DMS53 treated with DMSO at 0.1 percent for 48 hours (cell line): ENCODE measurements around the gene SPDYC.
"Not testable (repeated sequence)": the region's sequence is repeated elsewhere in the genome, so short reads cannot be mapped to it uniquely, and the experiment has no call there.

ENCODE experiments used
- DNase-seq: peaks from one replicate; lab custom pipeline; 2025; ENCODE audit not compliant: unreplicated experiment; lab: John Stamatoyannopoulos, UW

Gene SPDYC

GRCh38 chr11:65166893-65167292 is 3.1 kb upstream of the SPDYC start:
- DNase-seq = no peak

GRCh38 chr11:65167656-65168055 is 2.4 kb upstream of the SPDYC start:
- no peak for DNase-seq

GRCh38 chr11:65169164-65169641 is 830 bp upstream of the SPDYC start:
- DNase-seq = no peak

- no peak for DNase-seq
Measured at GRCh38 chr11:65172600-65172999, 2.6 kb downstream of the SPDYC start.

- DNase-seq = not testable (repeated sequence)
Measured at GRCh38 chr11:65174571-65175010, 4.6 kb downstream of the SPDYC start.

GRCh38 chr11:65180877-65181568 is 11.0 kb downstream of the SPDYC start:
- DNase-seq = peak; percentile 35

- DNase-seq = peak; percentile 41
Measured at GRCh38 chr11:65181569-65182257, 11.7 kb downstream of the SPDYC start, which contains the start of gene CAPN1. Gene CAPN1 (plus strand): TSS chr11:65181928. CDS start chr11:65182702, 774 bp downstream.

GRCh38 chr11:65182258-65183170 is 12.5 kb downstream of the SPDYC start:
- no peak for DNase-seq

- no peak for DNase-seq
Measured at GRCh38 chr11:65183201-65183891, 13.3 kb downstream of the SPDYC start.

- DNase-seq = no peak
Measured at GRCh38 chr11:65184146-65184545, 14.1 kb downstream of the SPDYC start.

GRCh38 chr11:65185171-65185570 is 15.1 kb downstream of the SPDYC start:
- DNase-seq = no peak

- DNase-seq = no peak
Measured at GRCh38 chr11:65185869-65186341, 15.9 kb downstream of the SPDYC start.

GRCh38 chr11:65186701-65187100 is 16.7 kb downstream of the SPDYC start:
- no peak for DNase-seq

- no peak for DNase-seq
Measured at GRCh38 chr11:65187146-65187675, 17.2 kb downstream of the SPDYC start.

GRCh38 chr11:65187971-65188461 is 18.0 kb downstream of the SPDYC start:
- DNase-seq = no peak

- DNase-seq = no peak
Measured at GRCh38 chr11:65188486-65188885, 18.5 kb downstream of the SPDYC start.

GRCh38 chr11:65189191-65189590 is 19.2 kb downstream of the SPDYC start:
- DNase-seq = no peak

- DNase-seq = no peak
Measured at GRCh38 chr11:65194564-65194963, 24.5 kb downstream of the SPDYC start.

- no peak for DNase-seq
Measured at GRCh38 chr11:65204143-65204542, 34.1 kb downstream of the SPDYC start.
